ENCODE results near the gene BDH1.

The BDH1 gene

DNA sequence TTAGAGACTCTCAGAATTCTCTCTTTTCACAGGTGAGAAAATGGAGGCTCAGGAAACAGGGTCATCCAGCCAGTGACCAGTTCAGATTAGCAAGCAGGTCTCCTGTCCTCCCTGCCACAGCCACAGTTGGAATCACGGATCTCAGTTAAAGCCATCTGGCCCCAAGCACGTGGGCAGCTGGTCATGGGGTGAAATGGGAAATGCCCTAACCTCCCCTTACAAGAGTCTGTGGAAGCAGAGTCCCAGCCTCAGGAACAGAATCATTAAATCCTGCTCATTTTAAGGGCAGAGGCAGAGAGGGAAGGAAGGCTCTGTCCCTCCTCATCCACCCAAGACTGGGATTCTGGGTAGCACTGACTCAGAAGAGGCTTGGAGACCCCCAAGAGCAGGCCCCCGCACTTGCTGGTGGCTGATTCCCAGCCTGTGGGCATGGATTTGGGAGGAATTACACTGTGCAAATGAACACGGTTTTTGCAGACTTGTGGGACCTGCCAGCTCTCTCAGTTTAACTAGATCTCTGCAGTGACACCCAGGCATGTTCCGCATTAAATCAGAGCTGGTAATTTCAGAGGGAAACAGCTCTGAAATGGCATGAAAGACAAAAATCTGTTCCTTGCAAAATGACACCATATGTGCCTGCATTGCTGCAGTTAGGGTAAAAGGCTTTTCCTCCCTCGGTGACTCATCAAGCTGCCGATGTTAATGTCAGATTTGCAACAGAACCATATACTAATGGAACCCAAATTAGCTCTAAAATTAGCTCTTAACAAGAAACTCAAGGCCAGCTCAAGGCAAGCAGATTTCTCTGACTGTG is 89.0 kb downstream of the BDH1 start:
- H3F3A ChIP-seq (ENCODE audit: low read depth) = 0 out of 2 replicates have a peak, but pooled peaks cover 4% of the 10 kb centered on the region
- no peaks in the 10 kb centered on the region for H4K20me1 ChIP-seq (ENCODE audit: insufficient read depth, low read length, poor library complexity, severe bottlenecking)
- H3K9me2 ChIP-seq (replicated peaks; ENCODE audit: low read depth, low read length) = no peaks in the 10 kb centered on the region
- no peak for TF ChIP-seq EZH2phosphoT487 (IDR thresholded peaks at IDR 0.05; ENCODE audit: borderline replicate concordance)
- no peak for TF ChIP-seq CTCF (conservative IDR thresholded peaks at IDR 0.05; ENCODE audit: low read length)
- no peak overlapping the region for H3K4me2 ChIP-seq (ENCODE audit: low read depth, low read length, poor library complexity, severe bottlenecking)
- no peaks in the 10 kb centered on the region for H3K27me3 ChIP-seq (ENCODE audit: insufficient read depth, low read length, poor library complexity, severe bottlenecking)
- no peak overlapping the region for H3K9ac ChIP-seq (ENCODE audit: low read depth, low read length, poor library complexity, severe bottlenecking)
- no peak overlapping the region for H2AFZ ChIP-seq (ENCODE audit: low read length)
- no peaks in the 10 kb centered on the region for H3K36me3 ChIP-seq (ENCODE audit: insufficient read depth, low read length)
- H3K4me3 ChIP-seq (ENCODE audit: low read length, poor library complexity, severe bottlenecking) = no peak overlapping the region
- no peaks in the 10 kb centered on the region for H3K9me3 ChIP-seq (ENCODE audit: insufficient read depth, low read depth, low read length)
- peaks cover 6% of the 10 kb centered on the region for H3K4me1 ChIP-seq (ENCODE audit: insufficient read depth, low read length, poor library complexity, severe bottlenecking)
- no peaks in the 10 kb centered on the region for H3K79me2 ChIP-seq (ENCODE audit: insufficient read depth, low read length)

GRCh38 chr3:197465996-197466549 is 89.7 kb downstream of the BDH1 start:
- Histone ChIP-seq H2AFZ (ENCODE audit: low read length) (no peak overlapping the region), H3K9ac (ENCODE audit: low read depth, low read length, poor library complexity, severe bottlenecking) (no peak overlapping the region), H3K4me3 (ENCODE audit: low read length, poor library complexity, severe bottlenecking) (no peak overlapping the region), H3K4me2 (ENCODE audit: low read depth, low read length, poor library complexity, severe bottlenecking) (no peak overlapping the region), H3K9me2 (replicated peaks; ENCODE audit: low read depth, low read length) (no peaks in the 10 kb centered on the region), H3K79me2 (ENCODE audit: insufficient read depth, low read length) (no peaks in the 10 kb centered on the region), H3K4me1 (ENCODE audit: insufficient read depth, low read length, poor library complexity, severe bottlenecking) (peaks cover 6% of the 10 kb centered on the region), H3F3A (ENCODE audit: low read depth) (peaks cover 5% of the 10 kb centered on the region; the same call in 1 of the 2 replicates), H4K20me1 (ENCODE audit: insufficient read depth, low read length, poor library complexity, severe bottlenecking) (no peaks in the 10 kb centered on the region), H3K27me3 (ENCODE audit: insufficient read depth, low read length, poor library complexity, severe bottlenecking) (no peaks in the 10 kb centered on the region), H3K9me3 (ENCODE audit: insufficient read depth, low read depth, low read length) (no peaks in the 10 kb centered on the region), H3K36me3 (ENCODE audit: insufficient read depth, low read length) (no peaks in the 10 kb centered on the region)
- no peak for TF ChIP-seq CTCF (conservative IDR thresholded peaks at IDR 0.05; ENCODE audit: low read length)
- TF ChIP-seq EZH2phosphoT487 (IDR thresholded peaks at IDR 0.05; ENCODE audit: borderline replicate concordance) = no peak

- no peak overlapping the region for H2AFZ ChIP-seq (ENCODE audit: low read length)
- H3K4me3 ChIP-seq (ENCODE audit: low read length, poor library complexity, severe bottlenecking) = no peak overlapping the region
- no peaks in the 10 kb centered on the region for H3K79me2 ChIP-seq (ENCODE audit: insufficient read depth, low read length)
- H3K9me3 ChIP-seq (ENCODE audit: insufficient read depth, low read depth, low read length) = no peaks in the 10 kb centered on the region
- peaks cover 12% of the 10 kb centered on the region for H3F3A ChIP-seq (ENCODE audit: low read depth)
- H4K20me1 ChIP-seq (ENCODE audit: insufficient read depth, low read length, poor library complexity, severe bottlenecking) = no peaks in the 10 kb centered on the region
- no peaks in the 10 kb centered on the region for H3K27me3 ChIP-seq (ENCODE audit: insufficient read depth, low read length, poor library complexity, severe bottlenecking)
- TF ChIP-seq CTCF (conservative IDR thresholded peaks at IDR 0.05; ENCODE audit: low read length) = no peak
- no peak for TF ChIP-seq EZH2phosphoT487 (IDR thresholded peaks at IDR 0.05; ENCODE audit: borderline replicate concordance)
- H3K4me2 ChIP-seq (ENCODE audit: low read depth, low read length, poor library complexity, severe bottlenecking) = no peak overlapping the region
- peaks cover 6% of the 10 kb centered on the region for H3K4me1 ChIP-seq (ENCODE audit: insufficient read depth, low read length, poor library complexity, severe bottlenecking)
- no peaks in the 10 kb centered on the region for H3K9me2 ChIP-seq (replicated peaks; ENCODE audit: low read depth, low read length)
- no peaks in the 10 kb centered on the region for H3K36me3 ChIP-seq (ENCODE audit: insufficient read depth, low read length)
- H3K9ac ChIP-seq (ENCODE audit: low read depth, low read length, poor library complexity, severe bottlenecking) = no peak overlapping the region
Observed at GRCh38 chr3:197465197-197465995, 90.4 kb downstream of the BDH1 start.
